AG04450 (cell line): ENCODE data around the gene UBE2Q1. TPM values are rescaled to one million over a fixed set of nuclear protein-coding genes. Genes with fewer than 3 reads are reported as not detected.
"Not testable (repeated sequence)": the region's sequence is repeated elsewhere in the genome, so short reads cannot be mapped to it uniquely, and the experiment has no call there.

Source experiments
- CTCF ChIA-PET: fragments of 300-600, 350-600 bp; formaldehyde crosslinking; extraction: SDS; loops from one replicate; lab custom pipeline; 2022; ENCODE audit warnings: antibody characterized with exemption, inconsistent platforms; lab: Charles Lee
- POLR2A ChIA-PET: fragments of 350-600 bp; formaldehyde crosslinking; extraction: SDS; loops from one replicate; lab custom pipeline; 2021; ENCODE audit warnings: antibody characterized with exemption, inconsistent platforms; lab: Yijun Ruan, JAX
- DNase-seq: peaks from one replicate; pipeline ENCODE4 v3.0.0-alpha.2; 2011; ENCODE audit warnings: low read depth, low spot score
- H3K27ac ChIP-seq: one replicate; pipeline ENCODE4 v1.5.1; 2012; ENCODE audit warnings: low read depth, low read length, control low read depth
- H3K27me3 ChIP-seq: one replicate; pipeline ENCODE4 v1.6.0; 2012; ENCODE audit warnings: low read length; ENCODE audit not compliant: control insufficient read depth, insufficient read depth
- H3K4me3 ChIP-seq: 2 replicates; pipeline ENCODE4 v1.5.1; 2011; ENCODE audit warnings: mild to moderate bottlenecking, low read depth, low read length, control low read depth
- H3K9me3 ChIP-seq: 2 replicates; pipeline ENCODE4 v1.5.1; 2012; ENCODE audit warnings: low read length; ENCODE audit not compliant: control insufficient read depth, insufficient read depth
- polyA plus RNA-seq: library from polyadenylated mRNA; depleted of rRNA; stranded (reverse); fragments of >200 nt; gene quantifications from 2 replicates; pipeline ENCODE4 v1.2.3, GENCODE V29; 2011
- TF ChIP-seq, protein P1 (sequence below): IDR thresholded peaks from 2 replicates; pipeline ENCODE4 v1.5.1; 2011; ENCODE audit warnings: low read depth, low read length, control low read depth, inconsistent platforms

The UBE2Q1 gene
- polyA plus RNA-seq, 1 experiment = 17.6 TPM

DNA sequence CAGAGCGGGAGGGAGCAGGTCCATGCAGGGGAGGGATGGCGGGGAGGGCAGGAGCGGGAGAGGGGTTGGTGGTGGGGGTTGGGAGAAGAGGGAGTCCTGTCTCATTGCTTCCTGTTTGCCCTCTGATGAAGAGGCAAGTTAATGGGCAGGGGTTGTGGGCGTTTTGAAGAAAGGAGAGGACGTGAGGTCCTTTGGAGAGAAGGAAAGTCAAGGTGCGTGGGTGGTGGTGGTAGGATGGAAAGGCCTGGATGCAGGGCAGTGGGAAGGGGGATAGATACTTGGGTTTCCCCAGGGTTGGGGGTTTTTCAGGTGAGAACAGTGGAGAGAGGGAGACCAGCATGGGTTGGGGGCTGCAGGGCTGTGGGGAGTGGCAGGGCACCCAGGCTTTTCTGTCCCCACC is 17.2 kb downstream of the UBE2Q1 start:
- Histone ChIP-seq H3K9me3 (no peaks in the 10 kb centered on the region), H3K27ac (no peak overlapping the region), H3K27me3 (peaks cover 36% of the 10 kb centered on the region), H3K4me3 (no peak overlapping the region)
- DNase-seq = no peak
- TF ChIP-seq, protein P1, sequence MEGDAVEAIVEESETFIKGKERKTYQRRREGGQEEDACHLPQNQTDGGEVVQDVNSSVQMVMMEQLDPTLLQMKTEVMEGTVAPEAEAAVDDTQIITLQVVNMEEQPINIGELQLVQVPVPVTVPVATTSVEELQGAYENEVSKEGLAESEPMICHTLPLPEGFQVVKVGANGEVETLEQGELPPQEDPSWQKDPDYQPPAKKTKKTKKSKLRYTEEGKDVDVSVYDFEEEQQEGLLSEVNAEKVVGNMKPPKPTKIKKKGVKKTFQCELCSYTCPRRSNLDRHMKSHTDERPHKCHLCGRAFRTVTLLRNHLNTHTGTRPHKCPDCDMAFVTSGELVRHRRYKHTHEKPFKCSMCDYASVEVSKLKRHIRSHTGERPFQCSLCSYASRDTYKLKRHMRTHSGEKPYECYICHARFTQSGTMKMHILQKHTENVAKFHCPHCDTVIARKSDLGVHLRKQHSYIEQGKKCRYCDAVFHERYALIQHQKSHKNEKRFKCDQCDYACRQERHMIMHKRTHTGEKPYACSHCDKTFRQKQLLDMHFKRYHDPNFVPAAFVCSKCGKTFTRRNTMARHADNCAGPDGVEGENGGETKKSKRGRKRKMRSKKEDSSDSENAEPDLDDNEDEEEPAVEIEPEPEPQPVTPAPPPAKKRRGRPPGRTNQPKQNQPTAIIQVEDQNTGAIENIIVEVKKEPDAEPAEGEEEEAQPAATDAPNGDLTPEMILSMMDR = no peak
- POLR2A ChIA-PET = no interaction called here
- CTCF ChIA-PET = interaction anchor here (1.3 kb wide), 1 partner anchor 60 kb away, joined by 4 read pairs; no protein-coding TSS in a partner anchor

GRCh38 chr1:154539486-154540483 is 18.7 kb downstream of the UBE2Q1 start:
- Histone ChIP-seq H3K27me3 (peaks cover 45% of the 10 kb centered on the region), H3K4me3 (no peak overlapping the region), H3K27ac (no peak overlapping the region), H3K9me3 (peaks cover 4% of the 10 kb centered on the region; the same call in 1 of the 2 replicates)
- POLR2A ChIA-PET = interaction anchor here (0.6 kb wide), 1 partner anchor 435 kb away, joined by 3 read pairs; the partner anchor contains the start of gene CKS1B
- no peak for DNase-seq
- CTCF ChIA-PET = interaction anchor here (0.6 to 1.1 kb wide), 2 partner anchors 152 to 404 kb away, joined by 3 read pairs; no protein-coding TSS in a partner anchor
- TF ChIP-seq, protein P1 = no peak

GRCh38 chr1:154536570-154536969 is 21.9 kb downstream of the UBE2Q1 start:
- DNase-seq = no peak
- ChIA-PET POLR2A (interaction anchor here (0.6 kb wide), 1 partner anchor 52 kb away, joined by 4 read pairs; no protein-coding TSS in a partner anchor), CTCF (interaction anchor here (1.6 kb wide), 1 partner anchor 10 kb away, joined by 10 read pairs; no protein-coding TSS in a partner anchor)
- Histone ChIP-seq H3K27me3 (peaks cover 38% of the 10 kb centered on the region), H3K27ac (no peak overlapping the region), H3K4me3 (no peak overlapping the region), H3K9me3 (peaks cover 4% of the 10 kb centered on the region; the same call in 1 of the 2 replicates)
- TF ChIP-seq, protein P1 = no peak

GRCh38 chr1:154533952-154534844 is 24.3 kb downstream of the UBE2Q1 start:
- TF ChIP-seq, protein P1 = peak; percentile 51
- POLR2A ChIA-PET = interaction anchor here (0.7 kb wide), 1 partner anchor 13 kb away, joined by 3 read pairs; no protein-coding TSS in a partner anchor
- DNase-seq = no peak
- Histone ChIP-seq H3K9me3 (peaks cover 4% of the 10 kb centered on the region; the same call in 1 of the 2 replicates), H3K27ac (no peak overlapping the region), H3K27me3 (peaks cover 31% of the 10 kb centered on the region), H3K4me3 (no peak overlapping the region)
- CTCF ChIA-PET = interaction anchor here (0.7 to 2.1 kb wide), 3 partner anchors 13 to 410 kb away, joined by 4 to 5 read pairs (median 4); no protein-coding TSS in a partner anchor

DNA sequence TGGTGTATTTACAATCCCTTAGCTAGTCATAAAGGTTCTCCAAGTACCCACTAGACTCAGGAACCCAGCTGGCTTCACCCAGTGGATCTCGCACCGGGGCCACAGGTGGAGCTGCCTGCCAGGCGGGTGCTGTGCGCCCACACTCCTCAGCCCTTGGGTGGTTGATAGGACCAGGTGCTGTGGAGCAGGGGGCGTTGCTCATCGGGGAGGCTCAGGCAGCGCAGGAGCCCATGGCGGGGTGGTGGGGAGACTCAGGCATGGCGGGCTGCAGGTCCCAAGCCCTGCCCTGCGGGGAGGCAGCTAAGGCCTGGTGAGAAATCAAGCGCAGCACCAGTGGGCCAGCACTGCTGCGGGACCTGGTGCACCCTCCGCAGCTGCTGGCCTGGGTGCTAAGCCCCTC is 26.5 kb downstream of the UBE2Q1 start:
- H3K4me3 ChIP-seq, H3K27ac ChIP-seq, DNase-seq, H3K9me3 ChIP-seq, POLR2A ChIA-PET: not testable (repeated sequence)
- CTCF ChIA-PET = interaction anchor here (0.6 kb wide), 2 partner anchors 44 to 52 kb away, joined by 4 to 8 read pairs; no protein-coding TSS in a partner anchor
- peaks cover 18% of the 10 kb centered on the region for H3K27me3 ChIP-seq
